ENCODE measurements around the gene SLC24A3. TPM values are rescaled to one million over a fixed set of nuclear protein-coding genes. Genes with fewer than 3 reads are reported as not detected.

Gene SLC24A3
- total RNA-seq, 1 experiment from 2014 or later: not detected

GRCh38 chr20:19407196-19407595 is 194.8 kb downstream of the SLC24A3 start:
- H2AFZ ChIP-seq: no peak overlapping the region
- H3K79me2 ChIP-seq (ENCODE audit: low read depth): no peaks in the 10 kb centered on the region
- H3K27ac ChIP-seq: no peak overlapping the region
- BruUV-seq (replicated peaks): no TSS peak
- DNase-seq: no peak
- H3K36me3 ChIP-seq (ENCODE audit: low read depth): no peaks in the 10 kb centered on the region
- ChIA-PET CTCF (no interaction called here), POLR2A (ENCODE audit: unreplicated experiment) (no interaction called here)
- intact Hi-C loops (cut with micrococcal nuclease; ENCODE audit: unreplicated experiment): no loop called here
- no peak overlapping the region for H3K4me2 ChIP-seq
- H3K9me2 ChIP-seq (ENCODE audit: insufficient read depth): no peaks in the 10 kb centered on the region
- peaks cover 26% of the 10 kb centered on the region for H3K27me3 ChIP-seq (ENCODE audit: insufficient read depth, low read depth)
- H4K20me1 ChIP-seq (ENCODE audit: insufficient read depth): no peaks in the 10 kb centered on the region
- H3K4me3 ChIP-seq: no peak overlapping the region
- TF ChIP-seq, protein P1, sequence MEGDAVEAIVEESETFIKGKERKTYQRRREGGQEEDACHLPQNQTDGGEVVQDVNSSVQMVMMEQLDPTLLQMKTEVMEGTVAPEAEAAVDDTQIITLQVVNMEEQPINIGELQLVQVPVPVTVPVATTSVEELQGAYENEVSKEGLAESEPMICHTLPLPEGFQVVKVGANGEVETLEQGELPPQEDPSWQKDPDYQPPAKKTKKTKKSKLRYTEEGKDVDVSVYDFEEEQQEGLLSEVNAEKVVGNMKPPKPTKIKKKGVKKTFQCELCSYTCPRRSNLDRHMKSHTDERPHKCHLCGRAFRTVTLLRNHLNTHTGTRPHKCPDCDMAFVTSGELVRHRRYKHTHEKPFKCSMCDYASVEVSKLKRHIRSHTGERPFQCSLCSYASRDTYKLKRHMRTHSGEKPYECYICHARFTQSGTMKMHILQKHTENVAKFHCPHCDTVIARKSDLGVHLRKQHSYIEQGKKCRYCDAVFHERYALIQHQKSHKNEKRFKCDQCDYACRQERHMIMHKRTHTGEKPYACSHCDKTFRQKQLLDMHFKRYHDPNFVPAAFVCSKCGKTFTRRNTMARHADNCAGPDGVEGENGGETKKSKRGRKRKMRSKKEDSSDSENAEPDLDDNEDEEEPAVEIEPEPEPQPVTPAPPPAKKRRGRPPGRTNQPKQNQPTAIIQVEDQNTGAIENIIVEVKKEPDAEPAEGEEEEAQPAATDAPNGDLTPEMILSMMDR (conservative IDR thresholded peaks at IDR 0.05): no peak
- no peak for TF ChIP-seq EZH2 (IDR thresholded peaks at IDR 0.05; ENCODE audit: low read depth)
- no peaks in the 10 kb centered on the region for H3K4me1 ChIP-seq (replicated peaks; ENCODE audit: insufficient read depth)
- no peaks in the 10 kb centered on the region for H3K9me3 ChIP-seq (ENCODE audit: insufficient read depth, low read depth)
- no peaks in the 10 kb centered on the region for H3F3A ChIP-seq (ENCODE audit: insufficient read depth, low read depth)

GRCh38 chr20:19407736-19408135 is 195.3 kb downstream of the SLC24A3 start:
- Histone ChIP-seq H3K27me3 (ENCODE audit: insufficient read depth, low read depth) (peaks cover 26% of the 10 kb centered on the region), H3K27ac (no peak overlapping the region), H2AFZ (no peak overlapping the region), H3K4me2 (no peak overlapping the region), H3K4me1 (replicated peaks; ENCODE audit: insufficient read depth) (no peaks in the 10 kb centered on the region), H4K20me1 (ENCODE audit: insufficient read depth) (no peaks in the 10 kb centered on the region), H3K9me2 (ENCODE audit: insufficient read depth) (no peaks in the 10 kb centered on the region), H3K36me3 (ENCODE audit: low read depth) (no peaks in the 10 kb centered on the region), H3F3A (ENCODE audit: insufficient read depth, low read depth) (no peaks in the 10 kb centered on the region), H3K4me3 (no peak overlapping the region), H3K9me3 (ENCODE audit: insufficient read depth, low read depth) (no peaks in the 10 kb centered on the region), H3K79me2 (ENCODE audit: low read depth) (no peaks in the 10 kb centered on the region)
- CTCF ChIA-PET: no interaction called here
- intact Hi-C loops (cut with micrococcal nuclease; ENCODE audit: unreplicated experiment): no loop called here
- DNase-seq: peak in 1 of 2 experiments; percentile 70
- POLR2A ChIA-PET (ENCODE audit: unreplicated experiment): no interaction called here
- no TSS peak for BruUV-seq (replicated peaks)
- TF ChIP-seq, protein P1 (conservative IDR thresholded peaks at IDR 0.05): no peak
- TF ChIP-seq EZH2 (IDR thresholded peaks at IDR 0.05; ENCODE audit: low read depth): no peak

DNA sequence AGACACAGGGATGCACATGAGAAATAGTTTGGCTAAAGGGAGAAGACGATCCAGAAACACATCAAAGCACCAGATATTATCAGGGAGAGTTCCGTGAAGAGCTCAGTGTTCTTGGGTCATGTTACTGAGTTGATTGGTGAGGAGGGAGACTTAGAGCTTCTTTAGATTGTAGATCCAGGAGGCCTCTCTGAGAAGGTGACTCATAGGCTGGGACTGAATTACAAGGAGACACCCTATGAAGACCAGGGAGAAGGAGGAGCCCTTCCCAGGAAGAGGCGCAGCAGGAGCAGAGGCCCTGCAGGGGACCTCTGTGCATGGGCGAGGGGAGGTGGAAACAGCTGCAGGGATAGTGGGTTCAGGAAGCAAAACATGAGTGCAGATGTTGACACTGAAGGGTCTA is 196.5 kb downstream of the SLC24A3 start:
- ChIA-PET POLR2A (ENCODE audit: unreplicated experiment) (no interaction called here), CTCF (no interaction called here)
- Histone ChIP-seq H2AFZ (no peak overlapping the region), H3K27ac (no peak overlapping the region), H3K9me2 (ENCODE audit: insufficient read depth) (no peaks in the 10 kb centered on the region), H3K4me3 (no peak overlapping the region), H4K20me1 (ENCODE audit: insufficient read depth) (no peaks in the 10 kb centered on the region), H3K4me2 (no peak overlapping the region), H3K79me2 (ENCODE audit: low read depth) (no peaks in the 10 kb centered on the region), H3F3A (ENCODE audit: insufficient read depth, low read depth) (no peaks in the 10 kb centered on the region), H3K9me3 (ENCODE audit: insufficient read depth, low read depth) (no peaks in the 10 kb centered on the region), H3K27me3 (ENCODE audit: insufficient read depth, low read depth) (peaks cover 30% of the 10 kb centered on the region), H3K4me1 (replicated peaks; ENCODE audit: insufficient read depth) (no peaks in the 10 kb centered on the region), H3K36me3 (ENCODE audit: low read depth) (no peaks in the 10 kb centered on the region)
- DNase-seq: no peak
- TF ChIP-seq EZH2 (IDR thresholded peaks at IDR 0.05; ENCODE audit: low read depth): no peak
- TF ChIP-seq, protein P1 (conservative IDR thresholded peaks at IDR 0.05): no peak
- no TSS peak for BruUV-seq (replicated peaks)
- intact Hi-C loops (cut with micrococcal nuclease; ENCODE audit: unreplicated experiment): no loop called here

All from PC-9 (cell line).